Muscle of back (tissue), 11 donors: Measurements from ENCODE around the gene ARHGAP26. TPM values are rescaled to one million over a fixed set of nuclear protein-coding genes. Genes with fewer than 3 reads are reported as not detected.
A peak's percentile ranks its signal among the peaks of the same experiment; 100 is the strongest.
"Not testable (repeated sequence)": the region's sequence is repeated elsewhere in the genome, so short reads cannot be mapped to it uniquely, and the experiment has no call there.

Experiments
- DNase-seq, 3 donors: peaks; one replicate each; pipeline versions ENCODE4 v3.0.0 to v3.0.0-alpha.2; 2013
- polyA plus RNA-seq, 10 donors: library from polyadenylated mRNA; unstranded; fragments of 120-200 nt; gene quantifications; one replicate each; pipeline ENCODE4 v1.2.1, GENCODE V29; 2013; ENCODE audit not compliant: insufficient read length in 10 of 10

Gene ARHGAP26
- polyA plus RNA-seq, 10 donors, result 10.7 to 23.3 (median 16.0) TPM

- DNase-seq, result no peak
These were observed 188.9 kb downstream of the ARHGAP26 start for GRCh38 chr5:142958944-142959682.

DNA sequence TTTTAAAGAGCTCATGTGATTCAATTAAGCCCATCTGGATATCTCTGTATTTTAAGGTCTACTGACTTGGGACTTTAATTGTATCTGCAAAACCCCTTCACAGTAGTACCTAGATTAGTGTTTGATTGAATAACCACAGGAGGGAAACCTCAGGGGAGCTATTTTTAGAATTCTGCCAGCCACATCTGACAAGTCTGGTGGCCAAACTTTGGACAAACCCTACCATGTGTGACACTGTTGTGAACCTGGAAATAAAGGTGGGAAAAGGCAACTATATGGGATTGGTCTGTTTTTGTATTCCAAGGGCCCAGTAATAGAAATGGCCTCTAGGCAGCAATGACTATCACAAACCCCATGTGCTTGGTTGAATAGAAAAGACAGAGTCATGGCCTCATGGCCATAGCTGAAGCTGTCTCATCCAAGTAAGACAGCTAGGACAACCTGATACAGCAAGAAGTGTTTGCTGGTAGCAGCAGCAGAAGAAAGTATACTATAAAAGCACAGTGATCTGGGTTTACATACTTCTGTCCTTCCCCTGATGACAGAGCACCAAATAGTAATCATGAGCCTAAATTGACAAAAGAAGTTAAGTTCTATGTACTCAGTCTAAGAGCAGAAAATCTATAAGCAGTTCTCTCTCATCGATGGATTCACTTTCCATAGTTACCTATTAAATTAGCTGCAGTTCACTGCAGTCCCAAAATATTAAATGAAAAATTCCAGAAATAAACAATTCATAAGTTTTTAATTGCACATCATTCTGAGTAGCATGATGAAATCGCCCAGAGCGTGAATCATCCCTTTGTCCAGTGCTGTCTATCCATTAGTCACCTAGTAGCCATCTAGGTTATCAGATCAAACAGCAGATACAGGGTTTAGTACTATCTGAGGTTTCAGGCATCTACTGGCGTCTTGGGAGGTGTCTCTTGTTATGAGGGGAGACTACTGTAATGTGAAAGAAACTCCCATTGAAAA is 189.8 kb downstream of the ARHGAP26 start:
- peak in 1 of 3 donors; percentile 29 for DNase-seq

DNA sequence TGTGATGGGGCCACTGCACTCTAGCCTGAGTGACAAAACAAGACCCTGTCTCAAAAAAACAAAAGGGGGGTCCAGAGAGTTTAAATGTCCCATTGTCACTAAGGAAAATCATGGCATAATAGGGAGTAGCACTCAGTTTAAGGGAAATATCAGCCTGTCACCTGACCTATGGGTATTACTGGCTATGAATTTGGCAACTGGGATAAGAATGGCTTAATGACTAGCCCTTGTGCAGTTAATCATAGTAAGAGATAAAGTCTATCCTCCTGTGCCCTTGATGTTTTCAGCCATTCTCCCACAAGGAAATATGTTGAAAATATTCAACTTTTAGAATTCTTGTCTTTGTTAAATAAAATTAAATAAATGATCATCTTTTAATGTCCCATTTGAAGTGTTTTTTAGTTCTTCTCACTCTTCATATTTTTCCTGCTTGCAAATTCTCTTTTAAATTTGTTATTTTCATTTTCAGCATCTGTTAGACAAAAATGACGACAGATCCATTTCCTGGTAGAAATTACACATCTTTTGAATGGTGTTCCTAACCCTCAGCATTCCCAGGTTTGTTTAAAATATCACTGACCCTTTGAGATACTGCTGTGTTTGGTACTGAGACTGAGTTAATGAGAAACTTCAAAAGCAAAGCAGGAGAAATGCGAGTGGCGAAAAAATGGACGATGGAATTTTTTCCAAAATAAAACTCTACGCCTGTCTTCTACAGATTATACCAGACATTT is 191.4 kb downstream of the ARHGAP26 start:
- DNase-seq, result no peak

DNA sequence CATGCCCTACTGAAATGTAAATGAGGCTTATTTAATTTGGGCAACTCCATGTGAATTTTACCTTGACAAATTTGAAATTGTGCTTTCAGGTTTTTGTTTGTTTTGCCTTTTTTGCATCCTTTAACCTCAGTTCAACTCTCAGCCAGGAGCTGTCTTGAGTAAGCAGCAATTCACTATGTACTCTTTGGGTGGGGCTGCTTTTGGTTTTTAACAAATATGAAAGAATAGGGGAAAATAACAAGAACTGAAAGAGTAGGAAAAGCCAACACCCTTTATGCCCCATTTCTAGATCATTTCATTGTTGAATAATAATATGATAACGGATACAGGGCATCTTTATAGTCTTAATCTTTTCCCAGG is 192.0 kb downstream of the ARHGAP26 start:
- no peak for DNase-seq

GRCh38 chr5:142965258-142966120 is 195.3 kb downstream of the ARHGAP26 start:
- DNase-seq, result not testable (repeated sequence)

DNA sequence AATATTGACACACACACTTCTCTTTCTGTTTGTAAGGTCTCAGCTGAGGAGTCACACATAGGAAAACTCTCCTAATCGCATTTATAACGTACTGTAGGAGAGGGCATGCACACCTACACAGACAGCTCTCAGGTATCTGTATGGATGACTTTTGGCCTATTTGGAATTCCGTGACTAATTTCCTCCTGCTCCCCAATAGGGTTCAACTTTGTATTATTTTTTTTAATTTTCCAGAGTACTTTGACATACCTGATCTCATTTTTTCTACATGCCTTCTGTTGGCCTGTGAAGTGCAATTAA is 195.9 kb downstream of the ARHGAP26 start:
- no peak for DNase-seq

- DNase-seq, result no peak
These were observed 199.0 kb downstream of the ARHGAP26 start for GRCh38 chr5:142969186-142969585.

DNA sequence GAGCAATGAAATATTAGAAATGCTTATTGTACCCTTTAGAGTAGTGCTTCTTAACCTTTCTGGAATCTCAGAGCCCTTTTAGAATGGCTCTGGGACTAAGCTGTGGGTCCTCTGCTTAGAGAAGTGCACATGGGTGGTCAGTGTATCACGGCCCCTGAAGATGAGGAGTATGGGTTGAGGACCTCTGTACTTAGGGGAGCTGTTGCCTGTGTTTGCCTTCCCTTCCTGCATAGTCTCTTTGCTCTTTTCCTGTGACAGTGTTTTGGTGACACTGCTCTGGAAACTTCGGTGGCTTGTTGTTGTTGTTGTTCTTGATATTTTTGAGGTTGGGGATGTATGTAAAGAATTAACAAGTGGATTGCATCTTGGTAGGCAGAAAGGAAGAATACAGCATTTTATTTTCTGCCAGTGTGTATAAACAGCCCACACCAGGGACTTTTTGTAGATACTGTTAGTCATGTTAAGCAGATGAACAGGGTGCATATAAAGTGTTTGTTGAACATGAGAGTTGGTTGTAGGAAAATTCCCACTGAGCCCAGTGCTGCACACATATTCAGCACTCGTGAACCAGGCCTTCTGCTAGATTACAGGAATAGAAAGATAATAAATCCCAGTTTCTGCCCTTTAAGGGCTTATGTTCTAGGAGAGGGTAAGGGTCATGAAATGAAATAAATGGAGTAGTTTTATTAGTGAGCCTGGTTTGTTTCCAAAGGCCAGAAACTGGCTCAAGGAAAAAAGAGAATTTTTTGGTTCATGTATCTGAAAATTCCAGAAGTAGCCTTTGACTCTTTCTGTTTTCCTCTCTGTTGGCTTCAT is 199.7 kb downstream of the ARHGAP26 start:
- DNase-seq, result no peak

DNA sequence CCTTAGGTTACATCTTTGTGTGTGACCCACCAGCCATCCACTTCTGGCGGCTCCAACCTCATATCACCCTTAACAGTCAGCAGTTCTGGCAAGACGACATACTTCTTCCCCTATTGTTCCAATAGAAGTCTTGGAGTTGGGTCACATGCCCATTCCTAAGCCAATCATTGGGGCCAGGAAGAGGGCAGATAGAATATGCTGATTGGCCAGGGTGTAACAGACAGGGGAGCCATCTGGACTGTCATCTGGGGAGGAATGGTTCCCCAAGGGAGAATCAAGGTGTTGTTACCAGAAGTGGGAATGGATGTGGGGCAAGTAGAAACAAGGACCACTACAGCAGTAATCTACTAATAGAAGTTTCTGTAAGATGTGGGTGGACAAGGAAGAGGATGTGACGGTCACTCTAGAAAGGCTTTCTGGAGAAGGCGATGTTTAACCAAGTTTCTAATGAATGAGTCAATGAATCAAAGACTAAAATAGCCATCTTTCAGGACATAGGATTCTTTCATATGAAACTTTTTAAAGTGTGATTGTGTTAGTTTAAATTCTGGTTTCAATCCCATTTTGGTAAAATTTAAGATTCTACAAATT is 200.4 kb downstream of the ARHGAP26 start:
- DNase-seq, result no peak

- no peak for DNase-seq
These were observed 201.3 kb downstream of the ARHGAP26 start for GRCh38 chr5:142971303-142972013.

- no peak for DNase-seq
These were observed 201.9 kb downstream of the ARHGAP26 start for GRCh38 chr5:142972064-142972570.

GRCh38 chr5:142973932-142974331 is 203.8 kb downstream of the ARHGAP26 start:
- DNase-seq, result no peak

DNA sequence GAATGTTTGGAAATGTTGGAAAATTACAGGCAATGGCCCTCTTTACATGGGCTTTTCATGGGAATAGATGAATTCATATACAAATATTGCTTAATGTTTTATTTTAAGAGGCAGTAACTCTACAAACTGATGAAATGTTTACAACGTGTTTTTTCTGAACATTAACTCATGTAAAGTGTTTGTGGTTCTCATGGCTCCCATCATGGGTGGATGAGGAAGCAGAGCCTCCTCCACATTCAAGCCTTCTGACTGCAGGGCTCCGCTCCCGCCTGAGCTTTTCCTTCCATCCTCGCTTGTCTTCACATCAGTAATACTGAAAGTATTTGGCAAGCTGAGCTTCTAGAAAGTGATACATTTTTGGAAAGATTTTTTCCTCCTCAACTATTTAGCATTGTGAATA is 204.2 kb downstream of the ARHGAP26 start:
- peak in 2 of 3 donors; percentile 38 to 74 for DNase-seq

DNA sequence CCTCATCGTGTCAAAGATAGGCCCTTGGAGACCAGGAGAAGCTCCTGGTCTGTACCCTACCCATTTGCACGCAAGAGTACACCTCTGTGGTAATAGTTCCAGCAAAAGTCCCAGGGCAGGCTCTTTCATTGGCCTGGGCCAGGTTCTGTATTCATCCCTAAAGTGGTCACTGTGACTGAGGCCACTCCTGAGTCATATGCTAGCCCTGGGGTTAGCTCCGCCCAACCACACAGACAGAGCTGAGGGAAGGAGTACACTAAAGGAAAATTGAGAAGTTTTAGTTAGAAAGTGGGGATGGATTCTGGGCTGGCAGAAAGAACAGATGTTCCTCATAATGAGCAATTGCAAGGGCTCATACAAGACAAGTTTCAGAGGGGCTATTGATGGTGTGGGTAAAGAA is 206.7 kb downstream of the ARHGAP26 start:
- no peak for DNase-seq

DNA sequence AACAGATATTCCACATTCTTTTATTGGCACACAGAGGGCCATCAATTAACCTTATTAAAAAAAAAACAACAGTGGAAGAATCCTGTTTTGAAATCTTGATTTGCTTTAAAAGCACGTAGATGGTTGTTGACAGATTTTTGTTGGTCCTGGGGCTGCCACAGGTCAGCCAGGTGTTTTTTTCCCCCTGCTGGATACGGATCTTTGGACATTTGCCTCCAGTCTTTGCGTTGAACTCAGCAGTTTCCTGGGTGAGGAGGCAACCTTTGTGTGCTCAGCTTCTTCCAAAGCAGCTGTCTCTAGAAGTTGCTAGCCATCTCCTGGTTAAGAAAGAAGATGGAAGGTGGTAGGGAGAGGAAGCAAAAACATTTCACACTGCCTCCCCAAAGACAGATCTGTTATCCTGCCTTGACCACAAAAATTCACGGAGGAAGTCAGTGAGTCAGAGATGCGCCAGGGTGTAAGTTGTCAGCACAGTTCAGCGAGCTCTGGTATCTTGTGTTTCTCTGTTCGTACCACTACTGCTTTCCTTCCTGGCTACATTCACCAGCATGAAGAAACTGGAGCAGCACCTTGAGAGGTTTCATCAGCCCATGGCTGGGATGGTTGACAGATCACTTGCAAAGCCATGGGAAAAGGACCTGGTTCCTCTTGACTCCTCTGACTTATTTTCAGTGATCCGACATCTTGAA is 207.3 kb downstream of the ARHGAP26 start:
- peak in 1 of 3 donors; percentile 82 for DNase-seq

GRCh38 chr5:142978252-142978651 is 208.1 kb downstream of the ARHGAP26 start:
- no peak for DNase-seq

GRCh38 chr5:142978726-142979125 is 208.5 kb downstream of the ARHGAP26 start:
- no peak for DNase-seq

DNA sequence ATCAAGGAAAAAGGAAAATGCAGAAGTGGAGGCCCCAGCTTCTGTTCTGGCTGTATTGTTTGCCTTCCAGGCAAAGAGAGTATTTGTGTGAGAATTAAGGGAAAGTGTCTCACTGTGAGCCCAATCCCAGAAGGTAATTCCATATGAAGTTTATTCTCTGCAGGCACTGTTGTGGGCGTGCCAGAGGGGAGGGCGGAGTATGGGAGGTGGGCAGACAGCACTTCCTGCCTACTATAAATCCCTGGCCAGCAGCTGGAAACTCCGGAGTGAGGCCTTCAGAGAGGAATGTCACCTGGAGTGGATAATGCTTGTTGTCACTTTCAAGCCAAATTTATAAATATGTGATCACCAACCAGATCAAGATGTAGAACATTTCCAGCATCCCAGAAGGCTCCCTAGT is 209.5 kb downstream of the ARHGAP26 start:
- no peak for DNase-seq

DNA sequence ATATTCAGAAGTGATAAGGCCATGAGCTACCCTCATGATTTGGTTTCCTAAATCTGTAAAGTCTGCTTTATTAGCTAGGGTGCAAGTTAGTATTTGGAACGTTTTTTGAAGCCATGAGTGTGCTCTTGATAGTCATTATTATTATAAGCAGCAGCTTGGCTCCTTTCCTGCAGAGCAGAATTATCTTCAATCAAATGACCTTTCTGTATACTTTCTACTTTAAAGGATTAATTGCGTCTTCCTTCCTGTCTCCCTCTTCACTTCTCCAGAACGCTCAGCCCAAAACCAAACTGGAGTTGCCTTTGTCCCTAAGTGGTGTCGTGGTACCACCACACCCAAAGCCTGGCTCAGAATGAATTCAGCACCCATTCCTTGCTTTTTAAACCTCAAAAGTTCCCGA is 211.3 kb downstream of the ARHGAP26 start:
- DNase-seq, result peak in 1 of 3 donors; percentile 24
